ENCODE data around the gene HRH2.

Gene HRH2

DNA sequence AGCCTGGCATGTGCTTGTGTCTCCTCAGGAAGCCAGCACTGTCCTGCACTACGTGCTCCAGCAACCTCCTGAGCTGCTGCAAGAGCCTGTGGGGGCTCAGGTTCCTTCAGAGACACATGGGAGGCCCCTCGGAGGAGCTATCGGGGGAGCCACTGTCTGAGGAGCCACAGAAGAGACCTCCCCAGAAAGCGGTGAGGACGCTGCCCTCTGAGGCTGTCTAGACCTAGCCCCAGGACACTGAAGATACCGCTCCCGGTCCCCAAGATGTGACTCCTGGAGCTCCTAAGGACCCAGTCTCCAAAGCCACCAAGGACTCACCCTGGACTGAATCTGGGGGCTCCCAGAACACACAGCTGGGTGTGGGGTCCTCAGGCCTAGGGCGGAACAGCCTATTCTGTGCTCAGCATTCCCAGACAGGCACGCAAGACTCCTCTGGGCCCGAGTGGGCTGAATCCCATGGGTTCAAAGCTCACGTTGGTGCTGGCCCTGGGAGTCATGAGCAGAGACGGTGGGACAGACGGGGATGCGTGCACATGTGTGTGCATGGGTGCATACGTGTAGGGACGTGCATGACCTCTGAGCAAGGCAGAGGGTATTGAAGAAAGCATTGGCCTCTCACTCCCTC is 50.0 kb downstream of the HRH2 start:
- no peak for DNase-seq (ENCODE audit: low spot score)
- TF ChIP-seq, protein P1, sequence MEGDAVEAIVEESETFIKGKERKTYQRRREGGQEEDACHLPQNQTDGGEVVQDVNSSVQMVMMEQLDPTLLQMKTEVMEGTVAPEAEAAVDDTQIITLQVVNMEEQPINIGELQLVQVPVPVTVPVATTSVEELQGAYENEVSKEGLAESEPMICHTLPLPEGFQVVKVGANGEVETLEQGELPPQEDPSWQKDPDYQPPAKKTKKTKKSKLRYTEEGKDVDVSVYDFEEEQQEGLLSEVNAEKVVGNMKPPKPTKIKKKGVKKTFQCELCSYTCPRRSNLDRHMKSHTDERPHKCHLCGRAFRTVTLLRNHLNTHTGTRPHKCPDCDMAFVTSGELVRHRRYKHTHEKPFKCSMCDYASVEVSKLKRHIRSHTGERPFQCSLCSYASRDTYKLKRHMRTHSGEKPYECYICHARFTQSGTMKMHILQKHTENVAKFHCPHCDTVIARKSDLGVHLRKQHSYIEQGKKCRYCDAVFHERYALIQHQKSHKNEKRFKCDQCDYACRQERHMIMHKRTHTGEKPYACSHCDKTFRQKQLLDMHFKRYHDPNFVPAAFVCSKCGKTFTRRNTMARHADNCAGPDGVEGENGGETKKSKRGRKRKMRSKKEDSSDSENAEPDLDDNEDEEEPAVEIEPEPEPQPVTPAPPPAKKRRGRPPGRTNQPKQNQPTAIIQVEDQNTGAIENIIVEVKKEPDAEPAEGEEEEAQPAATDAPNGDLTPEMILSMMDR (IDR thresholded peaks at IDR 0.05) = no peak
- no peak overlapping the region for H3K4me3 ChIP-seq
- H3K27ac ChIP-seq = no peak overlapping the region

DNA sequence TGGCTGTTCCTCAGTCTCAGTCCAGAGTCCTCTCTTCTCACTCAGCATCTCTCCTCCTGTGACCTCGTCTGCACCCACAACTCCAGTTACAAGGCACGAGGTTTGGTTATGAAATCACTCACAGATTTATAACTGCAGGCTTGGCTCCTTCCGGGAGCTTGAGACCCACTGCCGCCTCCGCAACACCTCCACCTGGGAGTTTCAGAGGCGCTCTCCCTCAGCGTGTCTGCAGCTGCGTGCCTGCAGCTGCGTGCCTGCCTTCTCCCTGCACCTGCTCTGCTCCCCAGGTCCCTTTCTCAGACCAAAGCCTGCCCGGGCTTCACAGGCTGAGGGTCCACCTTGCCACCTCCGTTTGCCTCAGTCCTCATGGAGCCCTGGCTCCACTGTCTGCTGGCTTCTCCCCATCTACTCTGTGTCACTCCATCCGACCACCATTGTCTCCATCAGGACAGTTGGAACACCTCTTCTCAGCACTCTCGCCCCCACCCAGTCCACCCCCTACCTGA is 51.5 kb downstream of the HRH2 start:
- peak overlapping the region in 1 of 2 donors; percentile 25 for H3K27ac ChIP-seq
- TF ChIP-seq, protein P1 (IDR thresholded peaks at IDR 0.05) = no peak
- no peak for DNase-seq (ENCODE audit: low spot score)
- no peak overlapping the region for H3K4me3 ChIP-seq

DNA sequence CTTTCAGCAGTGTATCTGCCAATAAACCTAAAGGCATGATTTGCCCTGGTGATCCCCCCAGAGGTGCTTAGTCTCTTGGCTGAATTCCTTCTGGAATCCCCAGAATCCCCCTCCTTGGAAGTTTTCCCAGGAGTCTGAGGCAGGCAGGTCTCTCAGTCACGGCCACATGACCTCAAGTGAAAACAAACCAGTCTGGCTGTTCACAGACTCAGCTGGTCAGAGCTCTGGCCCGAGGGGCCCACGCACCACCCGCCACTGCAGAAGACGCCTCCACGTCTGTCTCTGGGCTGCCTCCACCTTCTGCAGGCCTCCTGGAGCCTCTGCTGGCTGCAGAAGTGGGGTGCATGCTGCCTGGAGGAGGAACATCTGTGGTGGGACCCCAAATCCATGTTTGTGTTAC is 52.5 kb downstream of the HRH2 start:
- H3K27ac ChIP-seq = peak overlapping the region in 1 of 2 donors; percentile 25
- TF ChIP-seq, protein P1 (IDR thresholded peaks at IDR 0.05) = no peak
- no peak overlapping the region for H3K4me3 ChIP-seq
- DNase-seq (ENCODE audit: low spot score) = no peak

DNA sequence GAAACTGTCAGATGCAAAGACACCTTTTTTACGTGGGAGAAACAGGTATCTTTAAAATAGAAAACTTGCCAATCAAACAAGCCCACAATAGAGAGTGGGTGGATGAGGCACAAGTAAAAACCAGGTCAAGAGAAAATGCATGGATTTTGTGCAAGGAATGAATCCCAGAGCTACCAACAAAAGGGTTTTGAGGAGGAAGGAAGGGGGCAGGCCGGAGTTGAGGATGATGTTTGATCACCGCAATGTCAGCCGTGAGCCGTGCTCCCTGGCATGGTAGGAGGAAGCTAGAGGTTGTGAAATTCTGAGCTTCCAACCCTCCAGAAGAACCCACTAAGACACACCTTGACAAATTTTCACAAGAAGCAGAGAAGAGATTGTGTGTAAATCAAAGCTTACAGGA is 53.2 kb downstream of the HRH2 start:
- TF ChIP-seq, protein P1 (IDR thresholded peaks at IDR 0.05) = no peak
- H3K27ac ChIP-seq = peak overlapping the region in 1 of 2 donors; percentile 25
- no peak overlapping the region for H3K4me3 ChIP-seq
- DNase-seq (ENCODE audit: low spot score) = no peak

DNA sequence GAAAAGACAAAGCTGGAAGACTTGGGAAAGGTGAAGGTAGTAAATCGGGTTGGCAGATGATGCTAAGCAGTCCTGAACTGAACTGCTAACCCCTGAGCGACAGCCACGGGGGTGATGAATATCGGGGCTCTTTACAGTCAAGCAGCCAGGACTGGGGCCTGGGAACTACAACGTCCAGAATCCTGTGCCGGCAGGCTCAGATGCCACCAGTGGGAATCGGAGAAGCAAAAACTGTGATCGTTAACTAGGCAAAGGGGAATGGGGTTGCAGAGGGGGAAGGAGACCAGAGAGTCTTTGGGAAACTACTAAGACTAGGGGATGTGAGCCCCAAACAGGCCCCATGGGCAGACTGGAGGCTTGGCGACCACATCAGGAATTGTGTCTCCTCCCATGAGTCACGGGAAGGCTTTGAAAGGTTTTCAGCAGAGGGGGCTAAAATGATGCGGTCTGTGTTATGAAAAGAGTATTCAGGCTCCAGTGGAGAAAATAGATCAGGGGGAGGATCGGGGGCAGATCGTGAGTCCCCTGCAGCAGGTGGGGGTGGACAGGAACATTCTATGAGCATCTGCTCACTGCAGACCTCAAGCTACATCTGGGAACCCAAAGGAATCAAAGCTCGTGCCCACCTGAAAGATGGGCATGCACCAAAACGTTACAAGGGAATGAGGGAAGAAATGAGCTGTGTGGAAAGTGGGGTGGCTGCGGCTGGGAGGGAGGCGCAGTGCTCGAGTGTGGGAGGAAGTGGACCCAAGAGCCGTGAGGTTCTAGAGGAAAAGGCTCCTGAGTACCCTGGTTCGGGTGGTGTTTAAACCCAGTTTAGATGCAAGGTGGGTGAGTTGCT is 53.8 kb downstream of the HRH2 start:
- H3K27ac ChIP-seq = peak overlapping the region in 1 of 2 donors; percentile 25
- TF ChIP-seq, protein P1 (IDR thresholded peaks at IDR 0.05) = no peak
- no peak for DNase-seq (ENCODE audit: low spot score)

DNA sequence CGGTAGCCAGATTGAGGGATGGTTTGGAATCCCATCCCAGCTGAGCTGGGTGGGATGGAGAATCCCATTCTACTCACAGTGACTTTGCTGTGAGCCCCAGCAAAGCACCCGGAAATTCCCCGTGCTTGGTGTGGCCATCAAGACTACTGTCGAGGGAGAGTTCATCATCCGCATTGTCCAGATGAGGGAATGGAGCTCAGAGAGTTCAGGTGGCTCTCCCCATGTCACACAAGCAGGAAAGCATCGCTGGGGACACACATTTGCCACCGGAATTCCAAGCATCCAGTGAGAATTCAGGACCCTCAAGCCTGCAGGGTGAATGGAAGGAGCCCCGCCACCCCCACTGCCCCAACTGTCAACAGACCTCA is 54.4 kb downstream of the HRH2 start:
- TF ChIP-seq, protein P1 (IDR thresholded peaks at IDR 0.05) = no peak
- Histone ChIP-seq H3K27ac (no peak overlapping the region), H3K4me3 (no peak overlapping the region)
- no peak for DNase-seq (ENCODE audit: low spot score)

More for the DNA sequence above, 53.8 kb downstream of the HRH2 start:
- no peak overlapping the region for H3K4me3 ChIP-seq
